OCI-LY3 (cell line): ENCODE results near the gene TLDC2.

ENCODE experiments used
- H2AFZ ChIP-seq: fragments of 200-600, 300-600 bp; shearing (Covaris generic); 2 replicates; pipeline ENCODE4 v1.6.0; 2014; ENCODE audit warnings: antibody characterized with exemption, low read depth, low read length
- H3K27ac ChIP-seq: fragments of 200-600, 300-600 bp; sonication (generic); 2 replicates; pipeline ENCODE4 v1.5.1; 2014; ENCODE audit warnings: mild to moderate bottlenecking, low read length, moderate library complexity, mixed read lengths
- H3K27me3 ChIP-seq: fragments of 200-600, 300-600 bp; sonication (generic); 2 replicates; pipeline ENCODE4 v1.6.1; 2014; ENCODE audit warnings: low read depth, low read length, mixed read lengths
- H3K36me3 ChIP-seq: fragments of 200-600, 300-600 bp; sonication (generic); replicated peaks from 2 replicates; pipeline ENCODE3; 2014; ENCODE audit warnings: low read depth, low read length, mixed read lengths
- H3K4me1 ChIP-seq: fragments of 300-600, 200-600 bp; sonication (generic); 2 replicates; pipeline ENCODE4 v1.6.1; 2014; ENCODE audit warnings: low read length, mixed read lengths
- H3K4me2 ChIP-seq: fragments of 200-600, 300-600 bp; sonication (generic); 2 replicates; pipeline ENCODE4 v1.6.1; 2014; ENCODE audit warnings: low read length, mixed read lengths
- H3K4me3 ChIP-seq: fragments of 300-600, 200-600 bp; sonication (generic); 2 replicates; pipeline ENCODE4 v1.5.1; 2014; ENCODE audit warnings: antibody characterized with exemption, mild to moderate bottlenecking, low read length, moderate library complexity
- H3K79me2 ChIP-seq: fragments of 300-600, 200-600 bp; shearing (Covaris generic); 2 replicates; pipeline ENCODE4 v1.6.1; 2014; ENCODE audit warnings: mild to moderate bottlenecking, low read length, mixed read lengths
- H3K9ac ChIP-seq: fragments of 300-600, 200-600 bp; shearing (Covaris generic); 2 replicates; pipeline ENCODE4 v1.6.0; 2014; ENCODE audit warnings: mild to moderate bottlenecking, low read length, moderate library complexity
- H3K9me3 ChIP-seq: fragments of 200-600, 300-600 bp; shearing (Covaris generic); 2 replicates; pipeline ENCODE4 v1.6.1; 2014; ENCODE audit warnings: low read length, mixed read lengths; ENCODE audit not compliant: insufficient read depth
- H4K20me1 ChIP-seq: fragments of 200-600, 300-600 bp; sonication (generic); 2 replicates; pipeline ENCODE4 v1.6.1; 2016; ENCODE audit warnings: low read length, mixed read lengths; ENCODE audit not compliant: insufficient read depth
- CTCF ChIP-seq: fragments of 200-600, 300-600 bp; sonication (generic); IDR thresholded peaks from 2 replicates; pipeline ENCODE4 v1.5.1; 2014; ENCODE audit warnings: antibody characterized with exemption, low read length, low read depth
- EZH2phosphoT487 ChIP-seq: fragments of 200-600 bp; shearing (Covaris generic); IDR thresholded peaks from 2 replicates; pipeline ENCODE4 v1.6.1; 2018; ENCODE audit warnings: antibody characterized with exemption, mixed run types, low read depth

TLDC2 gene

GRCh38 chr20:36862857-36863668, 12.9 kb upstream of the TLDC2 start:
- Histone ChIP-seq H4K20me1 (no peaks in the 10 kb centered on the region; the same call in 1 of the 2 replicates), H3K9me3 (no peaks in the 10 kb centered on the region), H3K4me2 (peak overlapping the region; percentile 60), H3K27me3 (no peaks in the 10 kb centered on the region), H3K4me1 (peaks cover 45% of the 10 kb centered on the region), H3K9ac (peak overlapping the region; percentile 59), H3K27ac (no peak overlapping the region), H3K4me3 (peak overlapping the region; percentile 76), H3K36me3 (no peaks in the 10 kb centered on the region), H3K79me2 (peaks cover 18% of the 10 kb centered on the region), H2AFZ (no peak overlapping the region)
- TF ChIP-seq CTCF: no peak
- no peak for TF ChIP-seq EZH2phosphoT487

- Histone ChIP-seq H2AFZ (no peak overlapping the region), H3K27ac (no peak overlapping the region), H3K36me3 (no peaks in the 10 kb centered on the region), H3K4me1 (peaks cover 45% of the 10 kb centered on the region), H3K79me2 (peaks cover 18% of the 10 kb centered on the region), H3K27me3 (no peaks in the 10 kb centered on the region), H3K4me2 (peak overlapping the region; percentile 89), H4K20me1 (no peaks in the 10 kb centered on the region), H3K9me3 (no peaks in the 10 kb centered on the region), H3K4me3 (peak overlapping the region; percentile 77), H3K9ac (peak overlapping the region; percentile 69; the same call in 1 of the 2 replicates)
- TF ChIP-seq CTCF: no peak
- no peak for TF ChIP-seq EZH2phosphoT487
Observed at GRCh38 chr20:36865076-36865860, 10.7 kb upstream of the TLDC2 start.

GRCh38 chr20:36865861-36866149, 10.1 kb upstream of the TLDC2 start:
- TF ChIP-seq EZH2phosphoT487: no peak
- TF ChIP-seq CTCF: no peak
- Histone ChIP-seq H3K36me3 (no peaks in the 10 kb centered on the region), H3K27me3 (no peaks in the 10 kb centered on the region), H3K27ac (no peak overlapping the region), H3K9ac (no peak overlapping the region), H3K4me1 (peaks cover 41% of the 10 kb centered on the region), H2AFZ (no peak overlapping the region), H3K4me2 (no peak overlapping the region), H3K79me2 (peaks cover 18% of the 10 kb centered on the region), H3K9me3 (no peaks in the 10 kb centered on the region), H3K4me3 (no peak overlapping the region), H4K20me1 (no peaks in the 10 kb centered on the region)

GRCh38 chr20:36866164-36866563, 9.8 kb upstream of the TLDC2 start:
- H3K9me3 ChIP-seq: no peaks in the 10 kb centered on the region
- no peaks in the 10 kb centered on the region for H4K20me1 ChIP-seq
- H3K79me2 ChIP-seq: peaks cover 17% of the 10 kb centered on the region
- H3K9ac ChIP-seq: no peak overlapping the region
- peaks cover 37% of the 10 kb centered on the region for H3K4me1 ChIP-seq
- H3K36me3 ChIP-seq: no peaks in the 10 kb centered on the region
- H3K4me2 ChIP-seq: peak overlapping the region; percentile 68
- H3K4me3 ChIP-seq: no peak overlapping the region
- no peak overlapping the region for H2AFZ ChIP-seq
- H3K27ac ChIP-seq: no peak overlapping the region
- no peak for TF ChIP-seq CTCF
- no peaks in the 10 kb centered on the region for H3K27me3 ChIP-seq
